ENCODE measurements around the gene ALG3.

The ALG3 gene

DNA sequence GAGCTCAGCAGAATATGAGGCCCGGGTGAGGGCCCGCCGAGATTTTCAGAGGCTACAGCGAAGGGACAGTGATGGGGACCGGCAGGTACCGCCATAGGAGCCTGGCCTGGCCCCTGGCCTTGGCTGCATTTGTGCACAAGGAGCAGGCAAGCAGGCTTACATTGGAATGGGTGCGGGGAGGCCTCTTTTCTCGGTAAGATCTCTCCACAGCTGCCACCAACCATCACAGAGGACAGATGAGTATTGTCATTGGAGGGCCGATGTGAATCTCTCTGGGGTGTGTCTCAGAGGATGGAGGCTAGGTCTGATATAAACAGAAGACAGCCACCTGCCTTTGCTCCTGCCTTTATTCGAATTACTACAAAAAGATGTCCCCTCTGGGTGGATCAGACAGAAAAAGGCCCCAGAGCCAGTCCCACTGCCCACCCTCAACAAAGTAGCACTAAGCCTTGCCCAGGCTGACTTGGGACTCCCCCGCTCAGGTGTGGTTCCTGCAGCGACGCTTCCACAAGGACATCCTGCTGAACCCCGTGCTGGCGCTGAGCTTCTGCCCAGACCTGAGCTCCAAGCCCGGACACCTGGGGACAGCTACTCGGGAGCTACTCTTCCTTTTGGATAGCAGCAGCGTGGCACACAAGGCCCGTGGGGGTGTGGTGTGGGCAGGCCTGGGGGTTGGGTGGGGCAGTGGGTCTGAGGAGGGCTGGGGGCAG, 13.9 kb downstream of the ALG3 start:
- DNase-seq = no peak

DNA sequence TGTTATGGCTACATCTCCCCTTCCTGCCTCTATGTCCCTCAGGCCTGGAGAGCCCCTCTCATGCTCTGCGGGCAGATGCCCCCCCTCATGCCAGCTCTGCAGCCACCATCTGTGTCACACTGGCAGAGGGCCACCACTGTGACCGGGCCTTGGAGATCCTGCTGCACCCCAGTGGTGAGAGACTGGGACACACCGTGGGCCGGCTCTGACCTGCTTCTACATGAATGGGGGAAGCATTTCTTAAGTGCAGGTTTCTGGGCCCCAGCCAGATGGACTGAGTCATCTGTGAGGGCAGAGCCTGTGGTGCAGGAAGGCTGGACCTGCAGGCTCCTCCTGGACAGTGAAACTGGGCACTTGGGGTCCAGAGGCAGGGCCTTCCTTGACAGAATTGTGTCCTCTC, 14.5 kb downstream of the ALG3 start:
- DNase-seq = no peak

DNA sequence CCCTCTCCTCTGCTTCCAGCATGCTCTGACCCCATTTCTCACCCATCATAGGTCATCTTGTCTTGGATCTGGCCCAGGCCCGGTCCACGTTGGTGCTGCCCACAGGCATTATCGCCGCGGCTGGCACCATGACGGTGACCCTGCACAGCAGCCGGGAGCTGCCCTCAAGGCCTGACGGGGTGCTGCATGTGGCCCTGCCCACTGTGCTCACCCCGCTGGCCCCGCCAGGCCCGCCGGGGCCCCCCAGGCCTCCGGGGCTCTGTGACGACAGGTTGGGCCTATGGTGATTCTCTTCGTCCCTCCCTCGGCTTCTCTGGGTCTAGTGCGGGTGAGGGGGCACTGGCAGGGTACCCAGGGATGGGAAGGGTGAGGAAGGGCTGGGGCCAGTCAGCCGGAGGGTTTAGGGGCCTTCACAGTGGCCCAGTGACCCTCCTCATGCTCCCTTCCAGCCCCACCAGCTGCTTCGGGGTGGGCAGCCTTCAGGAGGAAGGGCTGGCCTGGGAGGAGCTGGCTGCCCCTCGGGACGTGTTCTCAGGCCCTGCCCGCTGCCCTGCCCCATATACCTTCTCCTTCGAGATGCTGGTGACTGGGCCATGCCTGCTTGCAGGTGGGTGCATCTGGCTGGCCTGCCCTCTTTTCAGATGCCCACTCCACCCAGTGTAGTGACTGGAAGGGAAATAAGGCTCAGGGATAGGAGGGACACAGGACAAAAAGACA, 15.5 kb downstream of the ALG3 start:
- DNase-seq = no peak

DNA sequence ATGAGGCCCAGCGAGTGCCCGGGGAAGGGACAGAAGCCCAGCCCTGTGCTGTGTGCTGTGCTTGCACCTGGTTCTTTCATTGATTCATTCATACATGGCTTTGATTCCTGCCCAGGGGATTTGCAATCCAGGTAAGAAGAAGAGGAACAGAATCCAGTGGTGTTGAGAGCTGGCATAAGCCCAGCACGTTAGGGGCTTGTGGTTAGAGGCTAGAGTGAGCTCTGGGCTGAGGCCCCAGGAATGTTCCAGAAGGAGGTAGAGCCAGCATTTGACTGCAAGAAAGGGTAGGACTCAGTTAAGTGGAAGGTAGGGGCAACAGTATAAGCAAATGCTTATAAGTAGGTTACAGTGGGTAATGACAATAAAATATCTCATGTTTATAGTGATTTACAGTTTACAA, 17.1 kb downstream of the ALG3 start:
- no peak for DNase-seq

DNA sequence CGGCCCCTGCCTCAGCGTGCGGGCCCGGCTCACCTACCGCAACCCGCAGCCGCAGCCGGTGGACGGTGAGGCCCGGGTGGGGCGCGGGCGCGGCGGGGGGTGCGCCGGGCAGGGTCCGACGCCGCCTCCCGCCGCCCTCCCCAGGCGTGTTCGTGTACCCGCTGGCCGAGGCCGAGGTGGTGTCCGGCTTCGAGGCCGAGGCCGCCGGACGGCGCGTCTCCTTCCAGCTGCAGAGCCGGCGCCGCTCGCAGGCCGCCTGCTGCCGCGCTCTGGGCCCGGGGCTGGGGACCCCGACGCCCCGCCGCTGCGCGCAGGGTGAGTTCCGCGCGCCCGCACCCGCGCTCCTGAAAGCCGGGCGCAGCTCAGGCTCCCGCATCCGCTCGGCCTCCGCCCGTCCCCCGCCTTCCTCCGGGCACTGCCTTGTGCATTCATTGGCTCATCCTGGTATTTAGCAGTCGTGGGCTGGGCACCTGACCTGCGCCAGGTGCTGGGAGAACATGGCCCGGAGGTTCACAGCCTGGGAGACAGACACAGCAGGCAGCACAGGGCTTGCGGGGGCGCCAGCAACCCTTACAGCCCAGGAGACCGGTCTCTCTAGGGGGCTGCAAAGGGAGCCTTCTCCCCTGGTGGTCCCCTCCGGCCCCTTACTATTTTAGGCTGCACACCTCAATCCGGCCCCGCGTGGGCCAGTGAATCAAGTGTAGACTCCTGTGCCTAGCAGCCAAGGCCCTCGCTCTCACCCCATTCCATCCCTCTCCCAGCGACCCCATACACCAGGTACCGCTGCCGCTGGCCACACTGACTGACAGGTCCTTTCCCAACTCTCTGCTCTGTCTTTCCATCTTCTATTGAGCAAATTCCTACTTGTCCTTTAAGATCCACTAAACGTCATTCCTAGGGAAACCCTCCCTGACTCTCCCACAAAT, 17.9 kb downstream of the ALG3 start:
- DNase-seq = no peak

DNA sequence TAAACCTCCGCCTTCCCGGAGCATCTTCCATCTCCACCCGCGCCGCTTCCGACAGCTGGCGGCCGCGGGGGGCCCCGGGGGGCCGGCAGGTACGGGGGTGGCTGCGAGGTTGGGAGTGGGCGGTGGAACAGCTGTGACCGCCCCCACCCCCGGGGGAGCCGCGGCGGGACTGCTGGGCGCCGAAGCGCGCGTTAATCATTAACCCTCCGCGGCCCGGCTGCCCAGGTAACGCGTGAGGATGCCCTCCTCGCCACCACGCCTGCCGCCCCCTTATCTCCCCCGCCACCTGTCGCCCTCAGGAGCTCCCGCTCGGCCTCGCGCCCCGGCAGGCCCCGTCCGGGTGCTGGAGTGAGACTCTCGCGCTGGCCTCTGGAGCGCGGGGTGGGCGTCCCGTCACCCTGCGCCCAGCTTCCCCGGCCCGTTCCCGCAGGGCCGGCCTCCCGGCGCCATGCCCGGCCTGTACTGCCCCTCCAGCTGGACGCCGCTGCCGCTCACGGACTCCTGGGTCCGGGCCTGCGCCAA, 18.6 kb downstream of the ALG3 start:
- DNase-seq = no peak

DNA sequence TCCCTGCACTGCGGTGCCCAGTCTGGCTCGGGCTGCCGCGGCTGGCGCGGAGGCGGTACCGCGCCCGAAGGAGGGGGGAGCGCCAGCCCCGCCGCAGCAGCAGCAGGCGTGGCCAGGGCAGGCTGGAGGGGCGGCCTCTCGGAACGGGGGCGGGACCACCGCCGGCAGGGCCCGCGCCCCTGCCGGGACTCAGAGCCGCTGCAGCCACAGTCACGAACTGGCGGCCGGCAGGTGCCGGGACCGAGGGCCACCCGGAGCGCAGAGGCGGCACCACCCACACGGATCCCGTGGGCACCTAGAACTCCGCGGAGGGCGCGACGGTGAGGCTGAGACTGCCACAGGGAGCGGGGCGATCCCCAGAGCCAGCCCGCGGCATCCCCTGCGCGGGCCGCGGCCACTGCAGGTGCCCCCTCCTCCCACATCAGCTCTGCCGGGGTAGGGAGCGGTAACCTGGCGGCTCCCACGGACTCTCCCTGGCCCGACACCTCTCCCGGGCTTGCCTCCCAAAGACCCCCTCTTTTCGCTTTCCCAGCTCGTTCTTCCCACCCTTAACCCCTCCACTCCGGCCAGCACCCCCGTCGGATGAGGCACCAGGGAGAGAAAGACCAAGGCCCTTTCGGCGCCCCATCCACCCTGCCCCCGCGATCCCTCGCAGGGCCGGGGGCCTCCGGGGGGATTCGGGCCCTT, 19.2 kb downstream of the ALG3 start, which contains the start of gene VWA5B2:
Gene VWA5B2 (plus strand): TSS at position 192 of the 687 bp plus-strand sequence. CDS start 944 bp downstream, outside the sequence.
- DNase-seq = peak; percentile 67

DNA sequence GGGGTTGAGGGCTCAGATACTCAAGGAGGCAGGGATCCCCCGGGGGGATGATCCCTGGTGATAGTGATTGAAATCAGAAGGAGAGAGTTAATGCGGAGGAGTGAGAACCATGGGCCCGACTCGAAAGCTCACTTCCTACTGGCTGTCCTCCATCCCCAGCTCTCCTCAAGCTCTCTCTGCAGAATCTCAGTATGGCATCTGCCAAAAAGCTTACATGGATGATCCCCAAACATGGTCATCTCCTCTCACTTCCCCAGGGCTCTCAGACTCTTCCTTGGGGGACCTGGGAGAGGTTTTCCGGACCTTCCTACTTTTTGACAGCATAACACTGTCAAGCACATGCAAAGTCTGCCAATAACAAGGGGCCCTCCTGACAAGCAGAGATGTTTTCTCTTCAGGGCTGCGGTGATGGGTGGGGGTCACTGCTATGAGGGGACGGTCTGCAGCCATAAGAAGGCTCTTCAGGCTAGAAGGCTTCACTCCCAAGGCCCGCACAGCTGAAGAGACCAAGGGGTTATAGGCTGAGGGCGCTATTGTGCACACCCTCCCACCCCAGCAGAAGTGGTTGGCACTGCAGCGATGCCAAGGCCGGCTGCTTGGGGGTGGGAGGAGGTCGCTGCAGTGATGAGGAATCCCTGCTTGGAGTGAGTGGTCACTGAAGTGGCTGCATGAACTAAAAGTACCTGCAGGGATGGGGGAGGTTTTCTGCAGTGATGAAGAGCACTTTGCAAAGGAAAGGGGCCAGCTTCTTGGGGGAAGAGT, 20.2 kb downstream of the ALG3 start:
- no peak for DNase-seq

DNA sequence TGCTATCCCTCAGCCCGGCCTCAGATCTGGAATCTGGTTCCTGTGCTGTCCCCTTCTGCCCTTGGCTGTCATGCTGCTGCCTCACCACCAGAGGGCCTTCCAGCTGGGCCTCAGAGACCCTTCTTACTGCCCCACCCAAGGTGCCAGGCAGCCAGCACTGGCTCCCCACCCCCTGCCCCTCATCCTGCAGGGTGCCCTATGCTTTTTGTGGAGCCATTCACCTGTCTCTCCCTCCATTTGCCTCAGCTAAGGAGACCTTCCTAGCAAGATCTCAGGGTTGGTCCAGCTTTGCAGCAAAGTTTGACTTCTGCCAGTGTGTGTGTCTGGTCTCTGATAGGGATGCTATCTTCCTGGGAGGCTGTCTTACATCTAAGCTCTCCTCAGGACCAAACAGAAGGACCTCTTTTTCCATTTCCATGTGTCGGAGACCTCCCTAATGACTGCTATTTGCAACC, 21.3 kb downstream of the ALG3 start:
- peak; percentile 38 for DNase-seq

DNA sequence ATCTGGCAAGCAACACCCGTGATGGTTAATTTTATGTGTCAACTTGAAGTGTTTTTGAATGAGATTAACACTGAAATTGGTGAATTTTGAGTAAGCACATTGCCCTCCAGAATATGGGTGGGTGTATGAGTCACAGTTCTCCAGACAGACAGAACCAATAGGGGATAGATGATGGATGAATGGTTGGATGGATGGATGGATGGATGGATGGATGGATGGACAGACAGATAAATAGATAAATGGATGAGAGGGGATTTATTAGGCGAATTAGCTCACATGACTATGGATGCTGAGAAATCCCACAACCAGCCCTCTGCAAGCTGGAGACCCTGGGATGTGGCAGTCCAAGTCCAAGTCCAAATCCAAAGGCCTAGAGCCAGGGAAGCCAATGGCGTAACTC, 24.8 kb downstream of the ALG3 start:
- no peak for DNase-seq

DNA sequence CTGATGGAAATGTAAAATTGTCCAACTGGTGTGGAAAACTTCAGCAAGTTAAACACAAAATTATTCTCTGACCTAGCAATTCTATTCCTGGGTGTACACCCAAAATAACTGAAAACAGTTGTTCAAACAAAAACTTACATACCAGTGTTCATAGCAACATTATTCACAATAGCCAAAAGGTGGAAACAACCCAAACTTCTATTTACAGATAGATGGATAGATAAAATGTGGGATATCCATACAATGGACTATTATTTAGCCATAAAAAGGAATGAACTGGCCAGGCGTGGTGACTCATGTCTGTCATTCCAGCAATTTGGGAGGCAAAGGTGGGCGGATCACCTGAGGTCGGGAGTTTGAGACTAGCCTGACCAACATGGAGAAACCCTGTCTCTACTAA, 26.2 kb downstream of the ALG3 start:
- DNase-seq = no peak

DNA sequence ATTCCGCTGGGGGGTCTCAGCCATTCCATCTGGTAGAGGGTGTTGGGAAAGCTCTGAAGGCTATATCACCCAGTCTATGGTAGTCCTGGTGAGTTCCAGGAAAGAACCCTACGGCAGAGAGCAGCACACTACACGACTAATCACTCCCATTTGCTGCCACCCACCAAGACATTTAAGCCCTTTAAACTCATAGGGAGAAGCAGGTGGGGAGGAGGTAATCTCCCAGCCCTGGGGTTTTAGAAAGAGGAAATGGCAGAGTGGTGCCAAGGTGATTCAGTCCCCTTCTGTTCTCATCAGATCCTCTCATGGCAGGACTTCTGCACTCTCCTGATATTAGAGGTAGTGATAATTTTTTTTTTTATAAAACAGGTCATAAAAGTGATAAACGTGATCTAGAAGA, 29.9 kb downstream of the ALG3 start:
- no peak for DNase-seq

DNA sequence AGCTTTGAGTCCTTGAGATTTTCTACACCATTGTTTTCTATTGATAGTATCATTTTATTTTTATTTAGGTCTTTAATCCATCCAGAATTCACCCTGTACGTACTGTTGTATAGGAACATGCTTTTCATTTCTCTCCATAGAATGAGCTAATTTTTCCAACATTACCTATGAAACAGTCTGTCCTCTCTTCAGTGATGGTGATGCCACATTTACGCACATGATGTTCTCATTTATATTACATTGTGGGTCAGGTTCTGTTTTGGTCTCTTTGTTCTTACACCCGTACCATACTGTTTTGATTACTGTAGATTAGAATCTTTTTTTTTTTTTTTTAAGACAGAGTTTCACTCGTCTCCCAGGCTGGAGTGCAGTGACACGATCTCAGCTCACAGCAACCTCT, 37.0 kb downstream of the ALG3 start:
- no peak for DNase-seq

DNA sequence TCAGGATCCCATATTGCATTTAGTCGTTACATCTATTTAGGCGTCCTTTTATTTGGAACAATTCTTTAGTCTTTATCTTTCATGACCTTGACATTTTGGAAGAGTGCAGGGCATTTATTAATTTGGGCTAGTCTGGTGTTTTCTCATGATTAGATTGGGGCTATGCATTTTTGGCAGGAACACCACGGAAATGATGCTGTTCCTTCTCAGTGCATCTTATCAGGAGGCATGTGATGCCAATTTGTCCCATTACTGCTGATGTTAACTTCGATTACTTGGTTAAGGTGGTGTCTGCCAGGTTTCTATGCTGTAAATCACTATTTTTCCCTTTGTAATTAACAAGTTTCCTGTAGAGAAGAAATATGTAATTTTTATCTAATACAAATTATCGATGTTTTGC, 37.5 kb downstream of the ALG3 start:
- DNase-seq = no peak

DNA sequence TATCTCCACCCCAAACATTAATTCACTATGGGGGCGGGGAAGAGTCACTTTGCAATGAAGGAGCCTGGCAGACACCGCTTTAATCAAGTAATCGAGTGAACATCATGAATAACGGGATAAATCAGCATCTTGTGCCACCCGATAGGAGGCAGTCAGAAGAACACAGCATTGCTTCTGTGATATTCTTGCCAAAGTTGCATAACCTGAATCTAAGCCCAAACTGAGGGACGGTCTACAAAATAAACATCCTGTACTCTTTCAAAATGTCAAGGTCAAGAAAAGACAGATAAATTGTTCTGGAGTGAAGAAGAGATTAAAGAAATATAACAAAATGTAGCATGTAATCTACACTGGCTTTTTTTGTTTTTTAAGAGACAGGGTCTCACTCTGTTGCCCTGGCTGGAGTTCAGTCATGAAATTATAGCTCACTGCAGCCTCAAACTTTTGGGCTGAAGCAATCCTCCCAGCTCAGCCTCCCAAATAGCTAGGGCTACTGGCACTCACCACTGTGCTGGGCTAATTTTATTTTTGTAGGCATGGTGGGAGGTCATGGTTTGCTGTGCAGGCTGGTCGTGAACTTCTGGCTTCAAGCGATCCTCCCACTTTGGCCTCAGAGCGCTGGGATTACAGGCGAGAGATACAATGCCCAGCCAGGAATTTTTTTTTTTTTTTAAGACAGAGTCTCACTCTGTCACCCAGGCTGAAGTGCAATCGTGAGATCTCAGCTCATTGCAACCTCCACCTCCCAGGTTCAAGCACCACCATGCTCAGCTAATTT, 39.4 kb downstream of the ALG3 start:
- DNase-seq = no peak

DNA sequence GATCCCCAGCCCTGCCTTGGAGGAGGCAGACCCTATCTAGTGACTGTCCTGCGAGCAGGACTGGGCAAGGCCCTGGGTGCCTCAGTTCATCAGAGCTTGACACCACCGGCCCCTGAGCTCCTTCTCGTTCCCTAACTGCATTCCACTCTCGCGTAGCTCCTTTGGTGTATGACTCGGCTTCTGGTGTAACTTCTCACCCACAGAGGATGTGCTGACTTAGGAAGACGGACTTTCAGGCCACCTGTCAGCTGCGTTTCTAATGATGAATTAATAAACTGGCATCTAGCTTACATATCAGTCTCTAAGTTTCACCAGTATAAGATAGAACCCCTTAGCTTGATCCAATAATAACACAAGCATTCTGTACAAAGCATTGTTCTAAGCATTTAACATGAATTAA, 45.2 kb downstream of the ALG3 start:
- DNase-seq = no peak

DNA sequence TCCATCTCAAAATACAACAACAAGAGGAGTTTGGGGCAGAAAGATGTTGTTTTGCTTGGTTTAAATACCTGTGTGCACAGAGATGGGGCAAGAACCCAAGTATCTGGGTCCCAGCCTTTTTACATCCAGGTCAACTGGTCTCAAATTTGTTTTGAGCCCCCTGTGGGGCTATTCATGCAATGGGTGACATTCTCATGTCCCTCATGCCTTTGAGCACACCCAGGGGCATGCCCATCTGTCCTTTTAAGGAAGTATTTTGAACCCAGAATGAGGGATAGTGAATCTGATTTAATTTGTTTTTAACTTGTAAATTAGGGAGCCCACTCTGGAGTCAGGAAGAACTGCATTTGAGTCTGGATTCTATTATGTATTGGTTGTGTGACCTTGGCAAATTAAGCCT, 47.9 kb downstream of the ALG3 start:
- no peak for DNase-seq

DNA sequence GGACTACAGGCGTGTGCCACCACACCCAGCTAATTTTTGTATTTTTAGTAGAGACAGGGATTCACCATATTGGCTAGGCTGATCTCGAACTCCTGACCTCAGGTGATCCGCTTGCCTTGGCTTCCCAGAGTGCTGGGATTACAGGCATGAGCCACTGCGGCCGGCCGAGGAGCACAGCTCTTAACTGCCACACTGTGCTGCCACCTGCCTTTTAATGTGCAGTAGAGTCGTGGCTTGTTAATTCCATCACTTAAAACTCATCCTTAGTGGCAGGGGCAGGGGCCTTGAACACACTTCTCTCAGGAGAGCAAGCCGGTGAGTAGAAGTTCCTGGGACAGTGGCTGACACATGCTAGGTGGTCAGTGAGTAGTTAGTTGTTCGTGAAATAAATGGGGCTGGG, 50.3 kb downstream of the ALG3 start:
- DNase-seq = no peak

DNA sequence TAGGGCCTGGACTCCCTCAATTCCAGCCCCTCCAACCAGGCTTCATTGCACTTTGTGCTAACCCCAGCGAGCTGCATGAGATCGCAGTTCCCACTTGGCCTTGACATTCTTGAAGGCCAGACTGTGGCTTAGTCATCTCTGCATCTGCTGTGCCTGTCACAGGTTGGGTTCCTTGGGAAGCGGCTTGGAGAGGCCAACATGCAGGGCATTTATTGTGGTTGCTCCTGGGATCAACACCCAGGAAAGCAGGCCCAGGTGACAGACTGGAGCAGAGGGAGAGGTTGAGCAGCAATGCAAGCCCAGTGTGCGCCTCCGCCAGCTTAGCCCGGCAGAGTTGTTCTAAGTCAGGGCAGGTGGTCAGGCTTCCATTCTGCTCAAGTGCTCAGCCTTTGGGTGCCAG, 52.2 kb downstream of the ALG3 start:
- DNase-seq = no peak

DNA sequence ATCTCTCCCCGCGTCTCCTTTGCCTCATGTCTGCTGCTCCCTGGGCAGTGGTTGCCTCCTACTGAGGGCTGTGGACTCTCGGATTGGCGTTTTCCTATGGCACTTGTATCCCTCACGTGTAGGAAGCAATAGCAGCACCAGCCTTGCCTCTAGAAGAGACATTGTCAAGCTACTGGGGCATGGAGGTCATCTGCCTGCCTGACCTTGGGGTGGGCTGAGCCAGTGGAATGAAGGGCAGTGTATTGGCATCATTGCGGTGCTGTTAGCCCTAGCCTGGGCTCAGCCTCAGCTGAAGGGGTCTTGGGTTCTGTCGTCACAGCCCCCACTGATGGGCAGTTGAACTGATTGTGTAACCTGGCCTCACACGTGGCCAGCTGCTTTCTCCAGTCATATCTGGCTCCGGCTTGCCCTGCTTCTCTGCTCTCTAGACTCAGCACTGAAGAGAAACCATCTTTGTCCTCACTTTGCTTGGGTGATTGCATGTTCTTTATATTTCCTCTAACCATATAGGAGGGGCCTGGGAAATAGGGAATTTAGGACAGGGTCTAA, 54.7 kb downstream of the ALG3 start:
- DNase-seq = no peak

DNA sequence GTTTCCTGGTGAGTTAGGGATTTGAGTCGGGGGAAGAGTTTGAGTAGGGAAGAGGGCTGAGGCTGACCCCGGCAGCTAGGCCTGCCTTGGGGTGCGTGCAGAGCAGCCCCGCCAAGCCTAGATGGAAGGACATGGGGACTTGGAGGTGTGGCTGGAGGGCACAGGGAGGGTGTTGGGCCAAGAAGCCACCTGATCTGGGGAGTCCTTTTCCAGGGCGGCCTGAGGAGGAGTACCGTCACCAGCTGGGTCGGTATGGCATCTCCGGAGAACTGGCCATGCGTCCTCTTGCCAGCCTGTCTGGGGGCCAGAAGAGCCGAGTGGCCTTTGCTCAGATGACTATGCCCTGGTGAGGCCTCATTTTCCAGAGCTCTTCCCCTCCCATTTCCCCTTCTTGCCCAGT, 55.9 kb downstream of the ALG3 start:
- no peak for DNase-seq
